ENCODE results near the gene SUSD4.
"Not testable (repeated sequence)": the region's sequence is repeated elsewhere in the genome, so short reads cannot be mapped to it uniquely, and the experiment has no call there.

Gene SUSD4

GRCh38 chr1:223260712-223261111 is 103.3 kb downstream of the SUSD4 start:
- no peaks in the 10 kb centered on the region for H3K4me1 ChIP-seq (ENCODE audit: control insufficient read depth, insufficient read depth, low read length)
- peaks cover 30% of the 10 kb centered on the region for H3K27me3 ChIP-seq (ENCODE audit: control insufficient read depth, insufficient read depth, low read length)
- H3K9me3 ChIP-seq (replicated peaks; ENCODE audit: low read length): no peaks in the 10 kb centered on the region
- no peak overlapping the region for H3K4me2 ChIP-seq (ENCODE audit: low read length)
- no peak overlapping the region for H3K9ac ChIP-seq (ENCODE audit: low read depth, low read length)
- no peak overlapping the region for H3K4me3 ChIP-seq (ENCODE audit: low read length)
- H3K36me3 ChIP-seq (ENCODE audit: insufficient read depth, low read length): no peaks in the 10 kb centered on the region

- Histone ChIP-seq H3K4me2 (ENCODE audit: low read length) (no peak overlapping the region), H3K4me1 (ENCODE audit: control insufficient read depth, insufficient read depth, low read length) (no peaks in the 10 kb centered on the region), H3K9ac (ENCODE audit: low read depth, low read length) (no peak overlapping the region), H3K36me3 (ENCODE audit: insufficient read depth, low read length) (no peaks in the 10 kb centered on the region), H3K4me3 (ENCODE audit: low read length) (no peak overlapping the region), H3K9me3 (replicated peaks; ENCODE audit: low read length) (no peaks in the 10 kb centered on the region), H3K27me3 (ENCODE audit: control insufficient read depth, insufficient read depth, low read length) (peaks cover 26% of the 10 kb centered on the region)
These were observed 104.5 kb downstream of the SUSD4 start for GRCh38 chr1:223259462-223259861.

DNA sequence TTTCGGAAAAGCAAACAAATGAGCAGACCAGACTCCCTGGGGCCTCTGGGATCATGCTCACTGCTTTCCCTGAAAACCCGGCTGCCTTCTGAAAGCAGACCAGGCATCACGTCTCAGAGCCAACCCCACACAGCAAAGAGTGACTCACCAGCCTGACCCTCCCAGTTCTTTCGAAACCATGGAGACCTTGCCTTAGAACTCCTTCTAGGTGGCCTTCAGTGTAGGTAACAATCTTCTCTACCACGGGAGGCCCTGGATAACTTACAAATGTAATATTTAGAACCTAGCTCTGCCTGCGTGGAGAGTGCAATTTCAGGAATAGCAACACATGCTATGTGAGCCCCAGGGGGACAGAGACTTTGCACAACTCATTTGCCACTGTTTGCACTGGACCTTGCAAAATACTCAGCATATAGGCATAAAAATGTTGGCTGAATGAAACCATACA is 105.2 kb downstream of the SUSD4 start:
- Histone ChIP-seq H3K4me2 (ENCODE audit: low read length) (no peak overlapping the region), H3K36me3 (ENCODE audit: insufficient read depth, low read length) (no peaks in the 10 kb centered on the region), H3K27me3 (ENCODE audit: control insufficient read depth, insufficient read depth, low read length) (peaks cover 27% of the 10 kb centered on the region), H3K4me1 (ENCODE audit: control insufficient read depth, insufficient read depth, low read length) (no peaks in the 10 kb centered on the region), H3K9ac (ENCODE audit: low read depth, low read length) (no peak overlapping the region), H3K4me3 (ENCODE audit: low read length) (no peak overlapping the region), H3K9me3 (replicated peaks; ENCODE audit: low read length) (no peaks in the 10 kb centered on the region)

GRCh38 chr1:223257856-223258550 is 106.0 kb downstream of the SUSD4 start:
- Histone ChIP-seq H3K36me3 (ENCODE audit: insufficient read depth, low read length) (no peaks in the 10 kb centered on the region), H3K4me3 (ENCODE audit: low read length) (no peak overlapping the region), H3K27me3 (ENCODE audit: control insufficient read depth, insufficient read depth, low read length) (peaks cover 26% of the 10 kb centered on the region), H3K9ac (ENCODE audit: low read depth, low read length) (no peak overlapping the region), H3K9me3 (replicated peaks; ENCODE audit: low read length) (no peaks in the 10 kb centered on the region), H3K4me2 (ENCODE audit: low read length) (no peak overlapping the region), H3K4me1 (ENCODE audit: control insufficient read depth, insufficient read depth, low read length) (no peaks in the 10 kb centered on the region)

GRCh38 chr1:223256034-223256433 is 107.9 kb downstream of the SUSD4 start:
- no peaks in the 10 kb centered on the region for H3K4me1 ChIP-seq (ENCODE audit: control insufficient read depth, insufficient read depth, low read length)
- H3K4me2 ChIP-seq (ENCODE audit: low read length): no peak overlapping the region
- no peaks in the 10 kb centered on the region for H3K36me3 ChIP-seq (ENCODE audit: insufficient read depth, low read length)
- peaks cover 26% of the 10 kb centered on the region for H3K27me3 ChIP-seq (ENCODE audit: control insufficient read depth, insufficient read depth, low read length)
- H3K9ac ChIP-seq (ENCODE audit: low read depth, low read length): no peak overlapping the region
- no peaks in the 10 kb centered on the region for H3K9me3 ChIP-seq (replicated peaks; ENCODE audit: low read length)
- no peak overlapping the region for H3K4me3 ChIP-seq (ENCODE audit: low read length)

GRCh38 chr1:223253916-223254315 is 110.1 kb downstream of the SUSD4 start:
- Histone ChIP-seq H3K4me1 (ENCODE audit: control insufficient read depth, insufficient read depth, low read length) (no peaks in the 10 kb centered on the region), H3K36me3 (ENCODE audit: insufficient read depth, low read length) (no peaks in the 10 kb centered on the region), H3K4me2 (ENCODE audit: low read length) (no peak overlapping the region), H3K9me3 (replicated peaks; ENCODE audit: low read length) (no peaks in the 10 kb centered on the region), H3K27me3 (ENCODE audit: control insufficient read depth, insufficient read depth, low read length) (peaks cover 33% of the 10 kb centered on the region), H3K9ac (ENCODE audit: low read depth, low read length) (no peak overlapping the region), H3K4me3 (ENCODE audit: low read length) (no peak overlapping the region)

- not testable (repeated sequence) for H3K4me1 ChIP-seq (ENCODE audit: control insufficient read depth, insufficient read depth, low read length); H3K9me3 ChIP-seq (replicated peaks; ENCODE audit: low read length); H3K9ac ChIP-seq (ENCODE audit: low read depth, low read length); H3K4me3 ChIP-seq (ENCODE audit: low read length); H3K4me2 ChIP-seq (ENCODE audit: low read length); H3K36me3 ChIP-seq (ENCODE audit: insufficient read depth, low read length)
- peaks cover 28% of the 10 kb centered on the region for H3K27me3 ChIP-seq (ENCODE audit: control insufficient read depth, insufficient read depth, low read length)
These were observed 112.6 kb downstream of the SUSD4 start for GRCh38 chr1:223251387-223251786.

DNA sequence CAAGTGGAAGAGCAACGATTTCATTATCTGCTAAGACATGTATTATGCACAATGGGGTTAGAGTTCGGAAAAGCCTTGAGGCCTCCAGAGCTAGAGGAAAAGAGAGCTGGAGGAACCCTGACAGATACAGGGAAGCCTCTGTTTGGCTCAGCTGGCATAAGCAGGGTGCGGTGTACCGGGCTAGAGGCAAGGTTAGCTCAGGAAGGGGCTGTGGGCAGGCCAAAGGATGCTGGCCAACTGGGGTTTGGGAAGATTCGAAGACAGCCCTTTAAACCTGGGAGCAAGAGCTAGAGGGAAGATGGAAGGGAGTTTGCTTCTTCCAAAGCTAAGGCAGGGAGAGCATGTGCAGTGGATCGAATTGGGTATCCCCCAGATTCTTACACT is 113.4 kb downstream of the SUSD4 start:
- Histone ChIP-seq H3K36me3 (ENCODE audit: insufficient read depth, low read length) (no peaks in the 10 kb centered on the region), H3K9me3 (replicated peaks; ENCODE audit: low read length) (no peaks in the 10 kb centered on the region), H3K9ac (ENCODE audit: low read depth, low read length) (no peak overlapping the region), H3K27me3 (ENCODE audit: control insufficient read depth, insufficient read depth, low read length) (peaks cover 22% of the 10 kb centered on the region), H3K4me3 (ENCODE audit: low read length) (no peak overlapping the region), H3K4me1 (ENCODE audit: control insufficient read depth, insufficient read depth, low read length) (no peaks in the 10 kb centered on the region), H3K4me2 (ENCODE audit: low read length) (no peak overlapping the region)

DNA sequence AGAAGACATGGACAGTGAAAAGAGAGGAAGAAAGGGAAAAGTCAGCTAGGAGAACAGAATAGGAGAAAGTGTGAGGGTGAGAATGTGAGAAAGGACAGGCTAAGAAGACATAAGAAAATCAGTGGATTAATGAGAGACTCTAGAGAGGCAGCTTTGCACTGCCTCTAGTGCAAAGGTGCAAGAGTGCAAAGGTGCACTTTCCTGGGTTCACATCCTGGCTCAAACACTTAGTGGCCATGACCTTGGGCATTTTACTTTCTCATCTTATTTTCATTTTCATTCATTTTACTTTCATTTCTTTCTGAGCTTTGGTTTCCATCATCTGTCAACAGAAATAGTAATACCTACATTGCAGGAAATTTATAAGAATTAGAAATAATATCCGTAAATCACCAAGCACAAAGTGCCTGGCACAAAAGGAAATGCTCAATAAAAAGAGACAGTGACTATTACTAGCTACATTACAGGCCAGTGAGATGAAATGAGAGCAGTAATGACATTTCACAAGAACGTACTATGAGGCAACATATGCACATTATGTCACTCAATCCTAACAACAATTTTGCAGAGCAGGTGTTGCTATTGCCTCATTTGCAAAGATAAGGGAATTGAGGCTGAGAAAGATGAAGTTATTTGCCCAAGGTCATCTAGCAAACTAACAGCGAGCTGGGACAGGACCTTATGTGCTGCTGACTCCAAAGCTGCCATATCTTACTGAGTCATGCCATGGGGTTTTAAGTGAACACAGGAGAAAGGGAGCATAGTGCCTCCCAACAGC is 113.9 kb downstream of the SUSD4 start:
- Histone ChIP-seq H3K9me3 (replicated peaks; ENCODE audit: low read length) (no peaks in the 10 kb centered on the region), H3K4me1 (ENCODE audit: control insufficient read depth, insufficient read depth, low read length) (no peaks in the 10 kb centered on the region), H3K27me3 (ENCODE audit: control insufficient read depth, insufficient read depth, low read length) (peaks cover 21% of the 10 kb centered on the region), H3K4me2 (ENCODE audit: low read length) (no peak overlapping the region), H3K36me3 (ENCODE audit: insufficient read depth, low read length) (no peaks in the 10 kb centered on the region), H3K9ac (ENCODE audit: low read depth, low read length) (no peak overlapping the region), H3K4me3 (ENCODE audit: low read length) (no peak overlapping the region)

GRCh38 chr1:223248770-223249140 is 115.2 kb downstream of the SUSD4 start:
- H3K4me1 ChIP-seq (ENCODE audit: control insufficient read depth, insufficient read depth, low read length): no peaks in the 10 kb centered on the region
- H3K9me3 ChIP-seq (replicated peaks; ENCODE audit: low read length): no peaks in the 10 kb centered on the region
- no peaks in the 10 kb centered on the region for H3K36me3 ChIP-seq (ENCODE audit: insufficient read depth, low read length)
- H3K9ac ChIP-seq (ENCODE audit: low read depth, low read length): no peak overlapping the region
- H3K4me2 ChIP-seq (ENCODE audit: low read length): no peak overlapping the region
- no peak overlapping the region for H3K4me3 ChIP-seq (ENCODE audit: low read length)
- peaks cover 9% of the 10 kb centered on the region for H3K27me3 ChIP-seq (ENCODE audit: control insufficient read depth, insufficient read depth, low read length)

DNA sequence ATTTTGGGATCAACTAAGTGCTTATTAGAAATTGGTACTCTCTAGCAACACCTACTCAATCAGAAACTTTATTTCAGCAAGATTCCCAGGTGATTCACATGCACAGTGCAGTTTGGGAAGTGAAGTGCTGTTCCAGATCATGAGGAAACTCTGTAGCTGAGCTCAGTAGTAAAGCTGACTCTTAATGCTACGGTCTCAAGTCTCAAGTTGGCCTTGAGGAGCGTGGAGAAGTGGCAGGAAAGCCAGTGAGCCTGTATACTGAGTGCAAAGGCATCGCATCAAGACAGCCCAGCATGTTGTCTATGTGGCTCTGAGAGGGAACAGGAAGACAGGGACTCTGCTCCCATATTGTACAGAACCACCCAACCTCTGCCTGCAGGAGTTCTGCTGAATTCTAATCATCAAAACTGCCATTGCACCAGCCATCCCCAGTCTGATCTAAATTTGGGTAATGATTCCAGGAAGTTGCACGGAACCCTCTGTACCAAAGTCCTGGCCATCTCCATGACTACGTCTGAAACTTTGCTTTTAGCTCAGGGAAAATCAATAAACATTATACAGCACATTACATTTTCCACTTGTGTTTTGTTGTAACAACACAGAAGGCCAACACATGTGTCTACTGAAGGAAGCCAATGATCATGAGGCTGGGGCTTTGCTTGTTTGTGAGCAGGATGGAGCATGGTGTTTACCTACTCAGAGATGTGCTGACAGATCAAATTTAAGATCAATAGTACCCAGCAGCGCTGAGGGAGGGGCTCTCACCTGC is 115.8 kb downstream of the SUSD4 start:
- Histone ChIP-seq H3K9me3 (replicated peaks; ENCODE audit: low read length) (no peaks in the 10 kb centered on the region), H3K27me3 (ENCODE audit: control insufficient read depth, insufficient read depth, low read length) (peaks cover 7% of the 10 kb centered on the region), H3K4me1 (ENCODE audit: control insufficient read depth, insufficient read depth, low read length) (no peaks in the 10 kb centered on the region), H3K4me2 (ENCODE audit: low read length) (no peak overlapping the region), H3K9ac (ENCODE audit: low read depth, low read length) (no peak overlapping the region), H3K4me3 (ENCODE audit: low read length) (no peak overlapping the region), H3K36me3 (ENCODE audit: insufficient read depth, low read length) (no peaks in the 10 kb centered on the region)
